Tibial artery (tissue), 4 donors: ENCODE data around the gene CACTIN.

Experiments used
- DNase-seq, 2 donors: peaks; one replicate each; pipeline ENCODE4 v3.0.0-alpha.2; 2019
- H3K27ac ChIP-seq, 2 donors: fragments of 200-600 bp; sonication (generic) in 1 of 2; 1 replicate in 1 of 2; 2 replicates in 1 of 2; pipeline ENCODE4 v1.5.1; 2018 to 2019; ENCODE audit warnings: mild to moderate bottlenecking in 1 of 2
- H3K27me3 ChIP-seq, 2 donors: fragments of 200-600 bp; sonication (generic) in 1 of 2; one replicate each; pipeline versions ENCODE4 v1.5.1 to v1.6.0; 2016 to 2019
- H3K36me3 ChIP-seq, 3 donors: fragments of 200-600 bp; sonication (generic) in 2 of 3; one replicate each; pipeline ENCODE4 v1.5.1; 2016 to 2019; ENCODE audit warnings: mild to moderate bottlenecking in 2 of 3
- H3K4me1 ChIP-seq, 4 donors: fragments of 200-600 bp; sonication (generic) in 2 of 4; 1 replicate in 3 of 4; 2 replicates in 1 of 4; pipeline ENCODE4 v1.5.1; 2016 to 2019
- H3K4me3 ChIP-seq, 2 donors: fragments of 200-600 bp; sonication (generic) in 1 of 2; 1 replicate in 1 of 2; 2 replicates in 1 of 2; pipeline ENCODE4 v1.5.1; 2018 to 2019; ENCODE audit warnings: mild to moderate bottlenecking in 2 of 2
- H3K9me3 ChIP-seq, 3 donors: fragments of 200-600 bp; sonication (generic) in 1 of 3; one replicate each; pipeline ENCODE4 v1.5.1; 2016 to 2019
- intact Hi-C: fragments of 100-400 bp; cut with DNase I; formaldehyde crosslinking; loops from one replicate; pipeline ENCODE4 v1.15.0; 2023; ENCODE audit warnings: low total_unique reads
- TF ChIP-seq, protein P1 (sequence below), 2 experiments: fragments of 200-600 bp in 1 of 2; fragments of 450-650 bp in 1 of 2; IDR thresholded peaks; one replicate each; pipeline ENCODE4 v1.5.1; 2017 to 2019; ENCODE audit warnings: antibody characterized with exemption in 2 of 2, mild to moderate bottlenecking in 1 of 2, moderate library complexity in 1 of 2

CACTIN gene

DNA sequence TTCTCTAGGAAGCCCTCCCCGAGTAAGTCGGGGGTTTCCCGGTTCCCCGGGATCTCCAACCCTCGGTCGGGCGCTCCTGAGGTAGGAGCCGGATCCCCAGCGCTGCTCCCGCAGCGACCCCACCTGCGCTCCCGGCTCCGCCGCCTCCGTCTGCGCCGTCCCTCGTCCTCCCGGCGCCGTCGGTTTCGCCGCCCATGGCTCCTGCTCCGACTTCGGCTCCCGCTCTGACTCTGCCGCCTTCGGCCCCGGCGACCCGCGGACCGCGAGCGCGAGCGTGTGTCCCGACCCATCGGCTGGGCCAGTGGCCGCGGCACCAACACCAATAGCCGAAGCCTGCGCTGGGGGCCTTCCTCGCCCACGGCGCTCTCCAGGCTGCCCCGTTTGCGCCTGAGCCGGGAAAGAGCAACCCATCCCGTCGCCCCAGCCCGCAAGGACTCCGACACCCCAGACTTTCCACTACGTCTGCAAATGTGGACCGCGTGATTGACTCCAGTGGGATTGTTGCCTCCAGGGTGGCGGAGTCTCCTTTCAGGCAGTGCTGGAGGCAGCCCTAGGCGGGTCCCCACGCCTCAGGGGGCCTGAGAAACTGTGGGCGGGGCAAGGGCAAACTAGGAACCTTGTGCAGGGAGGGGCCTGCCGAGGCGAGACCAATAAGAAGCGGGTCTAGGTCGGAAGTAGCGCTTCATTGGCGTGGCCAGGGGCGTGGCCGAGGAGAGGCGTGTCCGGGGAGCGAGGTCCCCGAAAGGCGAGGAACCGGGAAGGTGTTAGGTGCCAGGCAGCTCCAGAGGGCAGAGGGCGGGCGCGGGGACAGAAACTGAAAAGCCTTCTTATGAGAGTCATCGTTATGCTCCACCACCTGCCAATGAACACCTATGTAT lies at the start of gene CACTIN:
Gene CACTIN (minus strand): TSS at position 318 of the 878 bp plus-strand sequence. CDS start 28 bp downstream, at position 290.
- H3K36me3 ChIP-seq, result peaks cover 13 to 40% (median 33%) of the 10 kb centered on the region in 3 donors
- H3K27me3 ChIP-seq, result no peaks in the 10 kb centered on the region
- intact Hi-C loops, result no loop called here
- peak within 1 kb of the TSS; percentile 72 to 76 for H3K4me3 ChIP-seq
- peak; percentile 99 for DNase-seq
- peaks cover 0 to 30% (median 25%) of the 10 kb centered on the region in 4 donors for H3K4me1 ChIP-seq
- H3K9me3 ChIP-seq, result no peaks in the 10 kb centered on the region
- TF ChIP-seq, protein P1, sequence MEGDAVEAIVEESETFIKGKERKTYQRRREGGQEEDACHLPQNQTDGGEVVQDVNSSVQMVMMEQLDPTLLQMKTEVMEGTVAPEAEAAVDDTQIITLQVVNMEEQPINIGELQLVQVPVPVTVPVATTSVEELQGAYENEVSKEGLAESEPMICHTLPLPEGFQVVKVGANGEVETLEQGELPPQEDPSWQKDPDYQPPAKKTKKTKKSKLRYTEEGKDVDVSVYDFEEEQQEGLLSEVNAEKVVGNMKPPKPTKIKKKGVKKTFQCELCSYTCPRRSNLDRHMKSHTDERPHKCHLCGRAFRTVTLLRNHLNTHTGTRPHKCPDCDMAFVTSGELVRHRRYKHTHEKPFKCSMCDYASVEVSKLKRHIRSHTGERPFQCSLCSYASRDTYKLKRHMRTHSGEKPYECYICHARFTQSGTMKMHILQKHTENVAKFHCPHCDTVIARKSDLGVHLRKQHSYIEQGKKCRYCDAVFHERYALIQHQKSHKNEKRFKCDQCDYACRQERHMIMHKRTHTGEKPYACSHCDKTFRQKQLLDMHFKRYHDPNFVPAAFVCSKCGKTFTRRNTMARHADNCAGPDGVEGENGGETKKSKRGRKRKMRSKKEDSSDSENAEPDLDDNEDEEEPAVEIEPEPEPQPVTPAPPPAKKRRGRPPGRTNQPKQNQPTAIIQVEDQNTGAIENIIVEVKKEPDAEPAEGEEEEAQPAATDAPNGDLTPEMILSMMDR (IDR thresholded peaks at IDR 0.05), result no peak
- H3K27ac ChIP-seq, result peak within 1 kb of the TSS; percentile 81 to 82

DNA sequence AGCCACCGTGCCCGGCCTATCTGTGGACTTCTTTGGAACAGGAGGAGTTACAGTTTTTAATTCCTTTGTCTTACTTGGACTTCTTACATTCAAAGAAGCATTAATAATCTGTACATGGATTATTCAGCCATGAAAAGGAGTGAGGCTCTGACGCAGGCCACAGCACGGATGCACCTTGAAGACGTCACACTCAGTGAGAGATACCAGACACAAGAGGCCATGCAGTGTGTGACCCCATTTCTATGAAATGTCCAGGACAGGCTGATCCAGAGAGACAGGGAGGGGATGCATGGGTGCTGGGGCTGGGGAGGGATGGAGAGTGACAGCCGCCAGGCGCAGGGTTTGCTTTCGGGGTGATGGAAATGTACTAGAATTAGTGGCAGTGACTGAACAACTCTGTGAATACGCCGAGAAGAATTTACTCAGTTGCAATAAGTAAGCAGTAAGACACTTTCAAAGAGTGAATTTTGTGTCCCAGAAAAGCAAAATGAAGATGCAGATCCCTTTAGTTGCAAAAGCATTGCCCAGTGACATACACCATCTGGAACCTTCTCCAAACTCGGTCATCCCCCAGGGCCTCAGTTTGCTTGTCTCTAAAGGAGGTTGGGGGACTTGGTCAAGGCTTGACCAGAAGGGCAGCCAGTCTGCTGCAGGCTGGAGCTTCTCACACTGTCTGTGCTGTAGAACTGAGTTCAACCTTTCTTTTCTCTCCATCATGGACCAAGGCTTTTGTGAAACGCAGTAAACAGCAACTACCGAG lies 48.4 kb upstream of the CACTIN start:
- intact Hi-C loops, result no loop called here
- Histone ChIP-seq H3K36me3 (peaks cover 0 to 35% (median 19%) of the 10 kb centered on the region in 3 donors), H3K27ac (peak overlapping the region in 1 of 2 donors; percentile 1), H3K9me3 (peaks cover 0 to 5% (median 0%) of the 10 kb centered on the region in 3 donors), H3K27me3 (no peaks in the 10 kb centered on the region), H3K4me1 (peaks cover 4 to 34% (median 27%) of the 10 kb centered on the region in 4 donors), H3K4me3 (no peak overlapping the region)
- TF ChIP-seq, protein P1 (IDR thresholded peaks at IDR 0.05), result no peak
- DNase-seq, result no peak

DNA sequence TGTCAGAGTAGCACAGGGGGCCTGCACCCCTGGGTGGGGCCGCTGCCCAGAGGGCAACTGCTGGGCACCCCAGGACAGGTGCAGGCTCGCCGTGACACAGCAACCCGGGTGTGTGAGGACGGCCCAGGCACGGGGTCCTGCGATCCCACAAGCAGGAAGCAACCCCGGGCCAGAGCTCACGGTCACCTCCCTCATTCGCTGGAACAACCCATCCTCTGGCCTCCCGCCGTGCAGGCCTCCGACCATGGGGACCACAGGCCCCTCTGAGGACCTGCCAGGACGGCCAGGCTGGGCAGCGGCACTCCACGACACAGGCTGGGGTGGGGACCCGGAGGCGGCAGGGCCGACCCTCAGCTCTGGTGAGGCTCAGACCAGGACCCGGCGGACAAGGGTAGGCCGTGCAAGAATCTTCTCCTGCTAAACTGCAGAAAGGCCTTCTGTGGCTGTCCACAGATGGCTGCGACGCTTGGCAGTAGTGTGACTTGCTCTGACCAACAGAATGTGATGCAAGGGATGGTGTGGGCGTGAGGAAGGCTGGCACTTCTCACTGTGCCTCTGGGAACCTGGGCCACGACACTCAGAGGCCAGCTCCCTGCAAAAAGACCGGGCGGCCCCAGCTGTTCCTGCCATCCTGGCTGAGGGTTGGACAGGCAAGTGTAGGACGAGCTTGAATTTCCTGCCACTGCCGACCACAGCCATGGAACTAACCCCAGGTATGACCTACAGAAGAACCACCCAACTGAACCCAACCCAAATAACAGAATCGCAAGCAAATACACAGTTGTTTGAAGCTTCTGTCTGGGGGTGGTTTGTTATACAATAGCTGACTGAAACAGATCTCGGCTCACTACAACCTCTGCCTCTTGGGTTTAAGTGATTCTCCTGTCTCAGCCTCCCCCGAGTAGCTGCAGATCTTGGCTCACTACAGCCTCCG lies 47.2 kb upstream of the CACTIN start:
- Histone ChIP-seq H3K4me1 (peaks cover 4 to 46% (median 39%) of the 10 kb centered on the region in 4 donors), H3K9me3 (peaks cover 0 to 5% (median 0%) of the 10 kb centered on the region in 3 donors), H3K4me3 (no peak overlapping the region), H3K27me3 (no peaks in the 10 kb centered on the region), H3K27ac (peak overlapping the region; percentile 95 to 99), H3K36me3 (peaks cover 0 to 25% (median 13%) of the 10 kb centered on the region in 3 donors)
- TF ChIP-seq, protein P1 (IDR thresholded peaks at IDR 0.05), result no peak
- intact Hi-C loops, result no loop called here
- no peak for DNase-seq

DNA sequence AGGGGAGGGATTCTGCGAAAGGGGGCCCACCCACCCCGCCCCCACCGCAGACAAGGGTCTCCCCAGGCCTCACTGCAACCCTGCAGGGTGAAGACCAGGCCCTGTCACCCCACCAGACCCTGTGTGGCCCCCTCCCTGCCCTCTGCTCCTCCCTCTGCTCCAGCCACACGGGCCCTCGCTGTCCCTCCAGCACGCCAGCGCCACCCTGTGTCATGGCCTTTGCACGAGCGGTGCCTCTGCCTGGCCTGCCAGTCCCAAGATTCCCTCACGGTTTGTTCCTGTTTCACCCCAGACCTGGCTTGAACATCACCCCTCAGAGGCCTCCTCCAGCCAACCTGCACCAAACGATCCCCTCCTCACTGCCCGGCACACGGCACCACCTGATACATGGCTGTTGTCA lies 46.4 kb upstream of the CACTIN start:
- TF ChIP-seq, protein P1 (IDR thresholded peaks at IDR 0.05), result no peak
- peaks cover 0 to 5% (median 0%) of the 10 kb centered on the region in 3 donors for H3K9me3 ChIP-seq
- no peak for DNase-seq
- H3K27ac ChIP-seq, result peak overlapping the region; percentile 95 to 99
- no peaks in the 10 kb centered on the region for H3K27me3 ChIP-seq
- H3K4me1 ChIP-seq, result peaks cover 4 to 54% (median 47%) of the 10 kb centered on the region in 4 donors
- H3K4me3 ChIP-seq, result no peak overlapping the region
- intact Hi-C loops, result no loop called here
- peaks cover 0 to 26% (median 13%) of the 10 kb centered on the region in 3 donors for H3K36me3 ChIP-seq

DNA sequence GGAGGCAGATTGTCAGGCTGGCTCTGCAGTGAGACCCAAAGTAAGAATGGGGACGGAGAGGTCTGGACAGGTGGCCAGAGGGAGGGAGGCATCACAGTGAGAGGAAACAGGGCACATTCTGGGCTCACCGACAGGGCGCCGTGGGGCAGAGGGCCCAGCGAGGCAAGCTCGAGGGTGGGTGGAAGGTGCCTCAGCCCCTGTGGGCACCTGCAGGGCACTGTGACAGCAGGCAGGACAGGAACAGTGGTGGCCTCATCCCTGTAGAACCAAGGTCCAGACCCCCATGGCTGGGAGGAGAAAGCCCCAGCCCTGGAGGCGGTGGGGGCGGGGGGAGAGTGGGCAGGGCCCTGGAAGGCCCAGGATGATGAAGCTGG lies 46.0 kb upstream of the CACTIN start:
- intact Hi-C loops, result no loop called here
- Histone ChIP-seq H3K9me3 (peaks cover 0 to 5% (median 0%) of the 10 kb centered on the region in 3 donors), H3K4me3 (no peak overlapping the region), H3K4me1 (peaks cover 4 to 57% (median 51%) of the 10 kb centered on the region in 4 donors), H3K36me3 (peaks cover 0 to 30% (median 13%) of the 10 kb centered on the region in 3 donors), H3K27me3 (no peaks in the 10 kb centered on the region), H3K27ac (peak overlapping the region; percentile 95 to 99)
- no peak for DNase-seq
- TF ChIP-seq, protein P1 (IDR thresholded peaks at IDR 0.05), result no peak
